HCT116 (cell line): ENCODE results near the gene CLCN1. TPM values are rescaled to one million over a fixed set of nuclear protein-coding genes. Genes with fewer than 3 reads are reported as not detected.

Experiments used
- ATAC-seq: fragments of 200-7000 bp; cut with Tn5 transposase; 2 replicates; pipeline ENCODE4 v1.9.1; 2020; ENCODE audit warnings: mild to moderate bottlenecking, moderate library complexity
- BruUV-seq: library from RNA; stranded (reverse); fragments of 400-500 nt; replicated peaks from 2 replicates; lab custom pipeline; 2021; lab: Mats Ljungman, UMichigan
- CTCF ChIA-PET: fragments of 300-600 bp; sonication (Branson Sonifier 250); formaldehyde crosslinking; loops from one replicate; lab custom pipeline; 2021; ENCODE audit warnings: antibody characterized with exemption; lab: Charles Lee
- POLR2A ChIA-PET: fragments of 300-600, 350-600 bp; sonication (Branson Sonifier 250); formaldehyde crosslinking; loops from one replicate; lab custom pipeline; 2021; ENCODE audit warnings: antibody characterized with exemption; lab: Charles Lee
- RAD21 ChIA-PET, 2 experiments: fragments of 300-600 bp; sonication (Branson Sonifier 250); formaldehyde crosslinking; loops; one replicate each; lab custom pipeline; 2023; ENCODE audit warnings: low total read pairs in 2 of 2; ENCODE audit not compliant: uncharacterized antibody in 2 of 2, unreplicated experiment in 2 of 2, low non-redundant PET in 1 of 2; lab: Charles Lee
- DNase-seq: peaks from one replicate; pipeline ENCODE4 v3.0.0-alpha.2; 2010; ENCODE audit warnings: low read depth, low spot score
- H2AFZ ChIP-seq: fragments of 200-600 bp; shearing (Covaris generic), sonication (generic); 2 replicates; pipeline ENCODE4 v1.6.1; 2017; ENCODE audit warnings: low read depth, mixed run types, mixed read lengths, antibody characterized with exemption, low read length; ENCODE audit not compliant: poor library complexity, severe bottlenecking
- H3K27ac ChIP-seq: 2 replicates; pipeline ENCODE4 v1.5.1; 2012; ENCODE audit warnings: low read depth, low read length
- H3K27me3 ChIP-seq: fragments of 200-600 bp; sonication (generic); 2 replicates; pipeline ENCODE4 v1.6.1; 2016; ENCODE audit warnings: mixed run types, low read length, mixed read lengths; ENCODE audit not compliant: insufficient read depth
- H3K36me3 ChIP-seq, 2 experiments: fragments of 200-500 bp in 1 of 2; fragments of 200-600 bp in 1 of 2; sonication (Bioruptor generic) in 1 of 2; sonication (generic) in 1 of 2; 2 replicates each; pipeline versions ENCODE4 v1.5.1 to v1.6.1; 2014 to 2016; ENCODE audit warnings: low read length in 2 of 2, inconsistent platforms in 1 of 2, mixed read lengths in 1 of 2, mixed run types in 1 of 2; ENCODE audit not compliant: insufficient read depth in 2 of 2, control insufficient read depth in 1 of 2
- H3K4me1 ChIP-seq, 2 experiments: fragments of 200-600 bp in 1 of 2; sonication (generic) in 1 of 2; 2 replicates each; pipeline versions ENCODE4 v1.5.1 to v1.6.1; 2012 to 2017; ENCODE audit warnings: low read length in 2 of 2, inconsistent platforms in 1 of 2, mild to moderate bottlenecking in 1 of 2, mixed read lengths in 1 of 2, mixed run types in 1 of 2, moderate library complexity in 1 of 2; ENCODE audit not compliant: insufficient read depth in 2 of 2, control insufficient read depth in 1 of 2
- H3K4me2 ChIP-seq: fragments of 200-600 bp; sonication (generic); 2 replicates; pipeline ENCODE4 v1.6.1; 2017; ENCODE audit warnings: mixed run types, low read length, mixed read lengths
- H3K4me3 ChIP-seq, 2 experiments: fragments of 200-600 bp in 1 of 2; sonication (generic) in 1 of 2; replicated peaks in 1 of 2; 2 replicates each; pipeline ENCODE4 v1.5.1; 2011 to 2016; ENCODE audit warnings: low read length in 2 of 2, control low read depth in 1 of 2, low read depth in 1 of 2, mild to moderate bottlenecking in 1 of 2, mixed read lengths in 1 of 2, mixed run types in 1 of 2
- H3K79me2 ChIP-seq: fragments of 200-600 bp; sonication (generic); 2 replicates; pipeline ENCODE4 v1.6.1; 2017; ENCODE audit warnings: mild to moderate bottlenecking, mixed run types, low read length, moderate library complexity, mixed read lengths; ENCODE audit not compliant: insufficient read depth
- H3K9ac ChIP-seq: fragments of 200-600 bp; sonication (generic); 2 replicates; pipeline ENCODE4 v1.6.1; 2016; ENCODE audit warnings: low read length, mixed read lengths
- H3K9me2 ChIP-seq: fragments of 200-600 bp; sonication (generic), shearing (Covaris generic); 2 replicates; pipeline ENCODE4 v1.6.1; 2017; ENCODE audit warnings: mixed run types, mild to moderate bottlenecking, moderate library complexity; ENCODE audit not compliant: insufficient read depth
- H3K9me3 ChIP-seq, 2 experiments: fragments of 200-500 bp in 1 of 2; fragments of 200-600 bp in 1 of 2; sonication (Bioruptor generic) in 1 of 2; sonication (generic) in 1 of 2; 2 replicates each; pipeline ENCODE4 v1.6.1; 2014 to 2017; ENCODE audit warnings: low read length in 2 of 2, mixed read lengths in 2 of 2, inconsistent platforms in 1 of 2, low read depth in 1 of 2, mild to moderate bottlenecking in 1 of 2, mixed run types in 1 of 2, moderate library complexity in 1 of 2; ENCODE audit not compliant: control insufficient read depth in 1 of 2, insufficient read depth in 1 of 2
- H4K20me1 ChIP-seq: fragments of 200-600 bp; sonication (generic), shearing (Covaris generic); 2 replicates; pipeline ENCODE4 v1.6.1; 2017; ENCODE audit warnings: mixed run types, mild to moderate bottlenecking, moderate library complexity; ENCODE audit not compliant: insufficient read depth
- CBX3 ChIP-seq: IDR thresholded peaks from 2 replicates; pipeline ENCODE4 v1.6.1; 2012; ENCODE audit warnings: low read depth
- CTCF ChIP-seq, 3 experiments: fragments of 200-600 bp in 1 of 3; sonication (generic) in 1 of 3; IDR thresholded peaks in 2 of 3; conservative IDR thresholded peaks in 1 of 3; 2 replicates each; pipeline ENCODE4 v1.5.1; 2012 to 2017; ENCODE audit warnings: low read depth in 2 of 3, low read length in 2 of 3, antibody characterized with exemption in 1 of 3, borderline replicate concordance in 1 of 3, control low read depth in 1 of 3, mild to moderate bottlenecking in 1 of 3, mixed read lengths in 1 of 3, mixed run types in 1 of 3, moderate library complexity in 1 of 3; ENCODE audit not compliant: insufficient read depth in 1 of 3
- EGR1 ChIP-seq: IDR thresholded peaks from 2 replicates; pipeline ENCODE4 v1.6.1; 2012; ENCODE audit warnings: low read depth
- MAX ChIP-seq: IDR thresholded peaks from 2 replicates; pipeline ENCODE4 v1.6.1; 2012
- POLR2AphosphoS5 ChIP-seq: IDR thresholded peaks from 2 replicates; pipeline ENCODE4 v1.6.1; 2011; ENCODE audit warnings: mild to moderate bottlenecking, low read depth, low read length, moderate library complexity
- SP1 ChIP-seq: IDR thresholded peaks from 2 replicates; pipeline ENCODE4 v1.6.1; 2012; ENCODE audit warnings: low read depth
- YY1 ChIP-seq: IDR thresholded peaks from 2 replicates; pipeline ENCODE4 v1.6.1; 2011; ENCODE audit warnings: low read length, low read depth, moderate library complexity, mild to moderate bottlenecking; ENCODE audit not compliant: insufficient replicate concordance; ENCODE audit errors: extremely low read depth
- ZNF274 ChIP-seq: fragments of 200-500 bp; sonication (Bioruptor generic); IDR thresholded peaks from 2 replicates; pipeline ENCODE4 v1.6.1; 2014; ENCODE audit warnings: mild to moderate bottlenecking, low read depth, low read length, inconsistent platforms
- intact Hi-C: fragments of 100-400 bp; cut with micrococcal nuclease; formaldehyde crosslinking; loops from 2 replicates; pipeline ENCODE4 v1.10.0; 2022
- total RNA-seq: library from RNA; stranded (reverse); gene quantifications from one replicate; pipeline ENCODE4 v1.2.1, GENCODE V29; 2021; ENCODE audit not compliant: unreplicated experiment
- TF ChIP-seq, protein P1 (sequence below): IDR thresholded peaks from 2 replicates; pipeline ENCODE4 v1.6.1; 2011; ENCODE audit warnings: mild to moderate bottlenecking, low read length, moderate library complexity; ENCODE audit not compliant: insufficient replicate concordance; ENCODE audit errors: extremely low read depth
- TF ChIP-seq, protein P2 (sequence below): IDR thresholded peaks from 2 replicates; pipeline ENCODE4 v1.6.1; 2012

CLCN1 gene
- total RNA-seq, 1 experiment from 2014 or later = 0.47 TPM

- TF ChIP-seq, protein P1, sequence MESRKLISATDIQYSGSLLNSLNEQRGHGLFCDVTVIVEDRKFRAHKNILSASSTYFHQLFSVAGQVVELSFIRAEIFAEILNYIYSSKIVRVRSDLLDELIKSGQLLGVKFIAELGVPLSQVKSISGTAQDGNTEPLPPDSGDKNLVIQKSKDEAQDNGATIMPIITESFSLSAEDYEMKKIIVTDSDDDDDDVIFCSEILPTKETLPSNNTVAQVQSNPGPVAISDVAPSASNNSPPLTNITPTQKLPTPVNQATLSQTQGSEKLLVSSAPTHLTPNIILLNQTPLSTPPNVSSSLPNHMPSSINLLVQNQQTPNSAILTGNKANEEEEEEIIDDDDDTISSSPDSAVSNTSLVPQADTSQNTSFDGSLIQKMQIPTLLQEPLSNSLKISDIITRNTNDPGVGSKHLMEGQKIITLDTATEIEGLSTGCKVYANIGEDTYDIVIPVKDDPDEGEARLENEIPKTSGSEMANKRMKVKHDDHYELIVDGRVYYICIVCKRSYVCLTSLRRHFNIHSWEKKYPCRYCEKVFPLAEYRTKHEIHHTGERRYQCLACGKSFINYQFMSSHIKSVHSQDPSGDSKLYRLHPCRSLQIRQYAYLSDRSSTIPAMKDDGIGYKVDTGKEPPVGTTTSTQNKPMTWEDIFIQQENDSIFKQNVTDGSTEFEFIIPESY = no peak
- TF ChIP-seq YY1 = no peak
- no peak for TF ChIP-seq ZNF274
- TF ChIP-seq POLR2AphosphoS5 = no peak
- no peak for TF ChIP-seq MAX
- no peak for TF ChIP-seq EGR1
- TF ChIP-seq, protein P2, sequence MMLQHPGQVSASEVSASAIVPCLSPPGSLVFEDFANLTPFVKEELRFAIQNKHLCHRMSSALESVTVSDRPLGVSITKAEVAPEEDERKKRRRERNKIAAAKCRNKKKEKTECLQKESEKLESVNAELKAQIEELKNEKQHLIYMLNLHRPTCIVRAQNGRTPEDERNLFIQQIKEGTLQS = no peak
- no peak for TF ChIP-seq CBX3
Observed at GRCh38 chr7:143385891-143386781, 70.2 kb downstream of the CLCN1 start (continued).

DNA sequence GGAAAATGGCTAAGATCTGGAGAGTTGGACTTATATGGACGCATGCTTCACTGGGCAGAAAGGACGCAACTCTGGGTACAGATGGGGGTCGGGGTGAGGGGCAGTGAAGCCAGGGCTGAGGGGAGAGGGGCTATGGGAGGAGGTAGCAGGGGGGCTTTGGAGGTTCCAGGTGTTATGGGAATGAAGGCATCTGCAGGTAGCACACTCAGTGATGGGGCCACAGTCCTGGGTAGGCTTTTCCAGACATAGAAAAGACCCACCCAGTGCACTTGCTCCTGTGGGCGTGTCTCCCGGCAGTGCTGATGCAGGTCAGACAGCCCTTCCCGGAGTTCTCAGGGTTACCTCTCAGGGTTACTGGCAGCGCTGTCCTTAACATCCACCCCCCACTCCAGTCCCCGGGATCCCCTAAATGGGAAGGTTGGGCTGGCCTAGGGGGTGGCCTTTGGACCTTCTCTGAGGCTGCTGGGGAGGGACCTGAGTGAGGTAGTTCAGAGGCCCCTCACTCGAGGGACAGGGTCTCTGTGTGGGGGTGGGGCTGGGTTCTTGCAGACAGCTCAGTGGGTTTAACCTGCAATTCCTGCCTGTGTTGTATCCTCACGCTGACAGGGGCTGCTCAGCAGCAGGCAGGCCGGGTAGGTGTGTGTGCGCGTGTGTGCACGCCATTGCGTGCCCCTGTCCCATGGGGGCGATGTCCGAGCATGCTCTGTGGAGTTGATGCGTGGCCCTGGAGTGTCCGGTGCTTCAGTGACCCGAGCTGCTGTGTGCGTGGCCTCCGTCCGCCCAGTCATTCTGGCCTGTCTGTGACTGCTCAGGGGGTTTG lies 71.5 kb downstream of the CLCN1 start:
- Histone ChIP-seq H3K27ac (no peak overlapping the region), H4K20me1 (no peaks in the 10 kb centered on the region), H3K9me3 (no peaks in the 10 kb centered on the region)
- no peak for TF ChIP-seq MAX
- TF ChIP-seq CTCF (IDR thresholded peaks at IDR 0.05 in 2 of 3, conservative IDR thresholded peaks at IDR 0.05 in 1 of 3; ENCODE audit: borderline replicate concordance in 1 of 3, insufficient read depth in 1 of 3, low read depth in 2 of 3, low read length in 2 of 3) = peak in 2 of 3 experiments; percentile 31 to 32; a peak in 4 of 6 replicates
- no peak for TF ChIP-seq YY1
- TF ChIP-seq SP1 = no peak
- TF ChIP-seq, all 23 proteins: peak for 1
- intact Hi-C loops = no loop called here
- POLR2A ChIA-PET = no interaction called here
- Histone ChIP-seq H3K79me2 (peaks cover 59% of the 10 kb centered on the region), H3K9ac (no peak overlapping the region), H2AFZ (no peak overlapping the region), H3K4me1 (peaks cover under 1 to 8% of the 10 kb centered on the region in 2 experiments; a peak in 3 of 4 replicates), H3K27me3 (no peaks in the 10 kb centered on the region), H3K4me2 (no peak overlapping the region), H3K36me3 (peaks cover 14 to 48% of the 10 kb centered on the region in 2 experiments; a peak in 3 of 4 replicates), H3K9me2 (no peaks in the 10 kb centered on the region), H3K4me3 (no peak overlapping the region)
- no peak for DNase-seq
- BruUV-seq = no TSS peak
- peak; percentile 71 for ATAC-seq
- RAD21 ChIA-PET = no interaction called here
- CTCF ChIA-PET = no interaction called here
